Epithelial cell of esophagus (primary cell): ENCODE data around the gene MTARC2.

Source experiments
- DNase-seq: peaks from one replicate; pipeline ENCODE4 v3.0.0; 2010; ENCODE audit warnings: low read depth
- H3K4me3 ChIP-seq: 2 replicates; pipeline ENCODE4 v1.5.1; 2011; ENCODE audit warnings: mild to moderate bottlenecking, low read length, control low read depth
- CTCF ChIP-seq: IDR thresholded peaks from 2 replicates; pipeline ENCODE4 v1.5.1; 2011; ENCODE audit warnings: low read depth, mild to moderate bottlenecking, low read length, control low read depth, inconsistent platforms; ENCODE audit not compliant: insufficient read depth; ENCODE audit errors: missing control alignments

MTARC2 gene

GRCh38 chr1:220748089-220748934 is at the start of gene MTARC2:
Gene MTARC2, plus strand, starts transcription at chr1:220748322. Its CDS starts 210 bp downstream, at chr1:220748532.
- peak; percentile 67 for DNase-seq
- peak within 1 kb of the TSS; percentile 62 for H3K4me3 ChIP-seq

GRCh38 chr1:220698607-220699016 is 49.5 kb upstream of the MTARC2 start:
- no peak for TF ChIP-seq CTCF
- no peak overlapping the region for H3K4me3 ChIP-seq
- no peak for DNase-seq

More at GRCh38 chr1:220748089-220748934, at the start of gene MTARC2:
- TF ChIP-seq CTCF = no peak

GRCh38 chr1:220699044-220699443 is 49.1 kb upstream of the MTARC2 start:
- no peak for TF ChIP-seq CTCF
- no peak overlapping the region for H3K4me3 ChIP-seq
- DNase-seq = no peak

GRCh38 chr1:220700556-220701179 is 47.5 kb upstream of the MTARC2 start:
- TF ChIP-seq CTCF = no peak
- peak; percentile 25 for DNase-seq
- no peak overlapping the region for H3K4me3 ChIP-seq

GRCh38 chr1:220701974-220702373 is 46.1 kb upstream of the MTARC2 start:
- TF ChIP-seq CTCF = no peak

GRCh38 chr1:220702733-220703270 is 45.3 kb upstream of the MTARC2 start:
- TF ChIP-seq CTCF = no peak
- no peak overlapping the region for H3K4me3 ChIP-seq
- DNase-seq = no peak

More at GRCh38 chr1:220701974-220702373, 46.1 kb upstream of the MTARC2 start:
- no peak for DNase-seq
- H3K4me3 ChIP-seq = no peak overlapping the region

- no peak for DNase-seq
- no peak overlapping the region for H3K4me3 ChIP-seq
- no peak for TF ChIP-seq CTCF
Measured at GRCh38 chr1:220703305-220703704, 44.8 kb upstream of the MTARC2 start.
